OCI-LY1 (cell line): ENCODE data around the gene IKZF1.

Experiments
- H2AFZ ChIP-seq: fragments of 200-600 bp; sonication (generic), shearing (Covaris generic); 2 replicates; pipeline ENCODE4 v1.6.0; 2014; ENCODE audit warnings: antibody characterized with exemption, mild to moderate bottlenecking, low read length
- H3F3A ChIP-seq: fragments of 200-600 bp; sonication (generic), shearing (Covaris generic); 2 replicates; pipeline ENCODE4 v1.6.0; 2014; ENCODE audit warnings: mild to moderate bottlenecking, antibody characterized with exemption, low read length, moderate library complexity; ENCODE audit not compliant: insufficient read depth
- H3K27ac ChIP-seq: fragments of 200-600 bp; sonication (generic); 2 replicates; pipeline ENCODE4 v1.5.1; 2014; ENCODE audit warnings: low read length, mixed run types, mild to moderate bottlenecking, low read depth; ENCODE audit not compliant: poor library complexity, severe bottlenecking
- H3K27me3 ChIP-seq: fragments of 200-600 bp; sonication (generic); 2 replicates; pipeline ENCODE4 v1.6.0; 2014; ENCODE audit warnings: antibody characterized with exemption, mild to moderate bottlenecking, low read length, moderate library complexity; ENCODE audit not compliant: insufficient read depth
- H3K36me3 ChIP-seq: fragments of 200-600 bp; sonication (generic); 2 replicates; pipeline ENCODE4 v1.6.1; 2014; ENCODE audit warnings: mild to moderate bottlenecking, antibody characterized with exemption, low read length, moderate library complexity, mixed read lengths; ENCODE audit not compliant: insufficient read depth
- H3K4me1 ChIP-seq: fragments of 200-600 bp; sonication (generic); 2 replicates; pipeline ENCODE4 v1.5.1; 2014; ENCODE audit warnings: mild to moderate bottlenecking, low read length, moderate library complexity; ENCODE audit not compliant: insufficient read depth, severe bottlenecking
- H3K4me2 ChIP-seq: fragments of 200-600 bp; sonication (generic), shearing (Covaris generic); 2 replicates; pipeline ENCODE4 v1.6.1; 2014; ENCODE audit warnings: low read length
- H3K4me3 ChIP-seq: fragments of 200-600 bp; sonication (generic); 2 replicates; pipeline ENCODE4 v1.5.1; 2014; ENCODE audit warnings: low read length, low read depth, mild to moderate bottlenecking, mixed read lengths; ENCODE audit not compliant: poor library complexity, severe bottlenecking
- H3K79me2 ChIP-seq: fragments of 200-600 bp; shearing (Covaris generic); 2 replicates; pipeline ENCODE4 v1.6.1; 2016; ENCODE audit warnings: mixed run types, low read length, mixed read lengths; ENCODE audit not compliant: insufficient read depth
- H3K9ac ChIP-seq: fragments of 200-600 bp; sonication (generic), shearing (Covaris generic); 2 replicates; pipeline ENCODE4 v1.6.1; 2014; ENCODE audit warnings: mild to moderate bottlenecking, low read length, mixed read lengths
- H3K9me2 ChIP-seq: fragments of 200-600 bp; sonication (generic), shearing (Covaris generic); 2 replicates; pipeline ENCODE4 v1.6.1; 2014; ENCODE audit warnings: low read depth, mild to moderate bottlenecking, low read length, mixed read lengths
- H3K9me3 ChIP-seq: fragments of 200-600 bp; shearing (Covaris generic); 2 replicates; pipeline ENCODE4 v1.6.1; 2014; ENCODE audit warnings: low read length, mixed read lengths
- H4K20me1 ChIP-seq: fragments of 200-600 bp; sonication (generic), shearing (Covaris generic); 2 replicates; pipeline ENCODE4 v1.6.0; 2016; ENCODE audit warnings: mild to moderate bottlenecking, low read length; ENCODE audit not compliant: insufficient read depth
- CTCF ChIP-seq: fragments of 200-600 bp; sonication (generic), shearing (Covaris generic); IDR thresholded peaks from 2 replicates; pipeline ENCODE4 v1.5.1; 2017; ENCODE audit warnings: mild to moderate bottlenecking, antibody characterized with exemption, low read length, moderate library complexity, mixed read lengths
- EZH2 ChIP-seq: fragments of 200-600 bp; sonication (generic), shearing (Covaris generic); IDR thresholded peaks from 2 replicates; pipeline ENCODE4 v1.8.0; 2017; ENCODE audit warnings: borderline replicate concordance, mixed run types, mild to moderate bottlenecking, antibody characterized with exemption, low read length, moderate library complexity, mixed read lengths

IKZF1 gene

GRCh38 chr7:50355817-50356178 lies 51.3 kb downstream of the IKZF1 start:
- H2AFZ ChIP-seq: no peak overlapping the region
- H3K9me2 ChIP-seq: no peaks in the 10 kb centered on the region
- no peaks in the 10 kb centered on the region for H3K9me3 ChIP-seq
- H3K79me2 ChIP-seq: peaks cover 22% of the 10 kb centered on the region
- no peak overlapping the region for H3K27ac ChIP-seq
- H3F3A ChIP-seq: no peaks in the 10 kb centered on the region
- no peaks in the 10 kb centered on the region for H3K27me3 ChIP-seq
- peaks cover 96% of the 10 kb centered on the region for H3K36me3 ChIP-seq
- H3K4me3 ChIP-seq: no peak overlapping the region
- TF ChIP-seq CTCF (no peak), EZH2 (no peak)
- H3K9ac ChIP-seq: no peak overlapping the region
- peaks cover 14% of the 10 kb centered on the region for H3K4me1 ChIP-seq
- H3K4me2 ChIP-seq: no peak overlapping the region
- H4K20me1 ChIP-seq: no peaks in the 10 kb centered on the region

GRCh38 chr7:50356212-50356944 lies 51.9 kb downstream of the IKZF1 start:
- peaks cover 21% of the 10 kb centered on the region for H3K79me2 ChIP-seq
- H3K9ac ChIP-seq: no peak overlapping the region
- H4K20me1 ChIP-seq: no peaks in the 10 kb centered on the region
- no peaks in the 10 kb centered on the region for H3F3A ChIP-seq
- H3K4me3 ChIP-seq: no peak overlapping the region
- H2AFZ ChIP-seq: no peak overlapping the region
- H3K9me2 ChIP-seq: no peaks in the 10 kb centered on the region
- no peaks in the 10 kb centered on the region for H3K9me3 ChIP-seq
- H3K27ac ChIP-seq: no peak overlapping the region
- TF ChIP-seq CTCF (no peak), EZH2 (no peak)
- peaks cover 96% of the 10 kb centered on the region for H3K36me3 ChIP-seq
- no peaks in the 10 kb centered on the region for H3K27me3 ChIP-seq
- peaks cover 8% of the 10 kb centered on the region for H3K4me1 ChIP-seq
- no peak overlapping the region for H3K4me2 ChIP-seq

- Histone ChIP-seq H4K20me1 (no peaks in the 10 kb centered on the region), H3K36me3 (peaks cover 96% of the 10 kb centered on the region), H3K9me3 (no peaks in the 10 kb centered on the region), H3K4me3 (no peak overlapping the region), H3K4me1 (peaks cover 3% of the 10 kb centered on the region), H3K4me2 (no peak overlapping the region), H3K27ac (no peak overlapping the region), H3K9me2 (no peaks in the 10 kb centered on the region), H3K27me3 (no peaks in the 10 kb centered on the region), H3K9ac (no peak overlapping the region), H3K79me2 (peaks cover 18% of the 10 kb centered on the region), H3F3A (no peaks in the 10 kb centered on the region), H2AFZ (no peak overlapping the region)
- TF ChIP-seq CTCF (no peak), EZH2 (no peak)
These were observed 52.4 kb downstream of the IKZF1 start for GRCh38 chr7:50356945-50357268.
